Mesenchymal stem cell (in vitro differentiated cells and primary cell): Measurements from ENCODE around the gene VEGFC.

Experiments used
- DNase-seq: peaks from one replicate; pipeline ENCODE4 v3.0.0-alpha.2; 2013
- H2AFZ ChIP-seq: one replicate; pipeline ENCODE4 v1.6.1; 2013; ENCODE audit warnings: low read depth, mild to moderate bottlenecking, control low read depth, inconsistent platforms, low read length, moderate library complexity
- H2AK5ac ChIP-seq: 2 replicates; pipeline ENCODE4 v1.6.1; 2013; ENCODE audit warnings: low read length, moderate library complexity, mild to moderate bottlenecking, inconsistent platforms; ENCODE audit not compliant: severe bottlenecking
- H2BK120ac ChIP-seq: one replicate; pipeline ENCODE4 v1.6.1; 2013; ENCODE audit warnings: low read depth, mild to moderate bottlenecking, inconsistent platforms, low read length, moderate library complexity
- H2BK12ac ChIP-seq, 2 experiments: one replicate each; pipeline ENCODE4 v1.6.1; 2013; ENCODE audit warnings: inconsistent platforms in 2 of 2, low read length in 2 of 2, mild to moderate bottlenecking in 2 of 2, moderate library complexity in 2 of 2, control low read depth in 1 of 2
- H2BK15ac ChIP-seq: one replicate; pipeline ENCODE4 v1.6.1; 2013; ENCODE audit warnings: mild to moderate bottlenecking, low read depth, inconsistent platforms; ENCODE audit not compliant: poor library complexity, severe bottlenecking
- H2BK5ac ChIP-seq: 2 replicates; pipeline ENCODE4 v1.6.1; 2013; ENCODE audit warnings: low read depth, mild to moderate bottlenecking, low read length, control low read depth, inconsistent platforms; ENCODE audit not compliant: poor library complexity, severe bottlenecking
- H3K14ac ChIP-seq, 2 experiments: one replicate each; pipeline ENCODE4 v1.6.1; 2013; ENCODE audit warnings: inconsistent platforms in 2 of 2, low read length in 2 of 2, control low read depth in 1 of 2, mild to moderate bottlenecking in 1 of 2, moderate library complexity in 1 of 2
- H3K18ac ChIP-seq, 2 experiments: one replicate each; pipeline ENCODE4 v1.6.1; 2013; ENCODE audit warnings: inconsistent platforms in 2 of 2, low read length in 2 of 2, control low read depth in 1 of 2, low read depth in 1 of 2, mild to moderate bottlenecking in 1 of 2
- H3K23ac ChIP-seq, 2 experiments: one replicate each; pipeline ENCODE4 v1.6.1; 2013; ENCODE audit warnings: inconsistent platforms in 2 of 2, low read length in 2 of 2, mild to moderate bottlenecking in 2 of 2, moderate library complexity in 2 of 2, control low read depth in 1 of 2
- H3K27ac ChIP-seq: 2 replicates; pipeline ENCODE4 v1.5.1; 2013; ENCODE audit warnings: mild to moderate bottlenecking, moderate library complexity, low read length, control low read depth, inconsistent platforms; ENCODE audit not compliant: poor library complexity, severe bottlenecking
- H3K27me3 ChIP-seq, 2 experiments: 2 replicates each; pipeline versions ENCODE4 v1.6.1 to v1.7.0; 2013; ENCODE audit warnings: low read length in 2 of 2, mild to moderate bottlenecking in 2 of 2, moderate library complexity in 2 of 2, control low read depth in 1 of 2, inconsistent platforms in 1 of 2; ENCODE audit not compliant: control insufficient read depth in 1 of 2, insufficient read depth in 1 of 2
- H3K36me3 ChIP-seq, 2 experiments: 2 replicates each; pipeline versions ENCODE4 v1.6.1 to v1.7.0; 2013; ENCODE audit warnings: low read length in 2 of 2, control low read depth in 1 of 2, inconsistent platforms in 1 of 2, low read depth in 1 of 2, mild to moderate bottlenecking in 1 of 2; ENCODE audit not compliant: insufficient read depth in 2 of 2, control insufficient read depth in 1 of 2
- H3K4ac ChIP-seq, 2 experiments: one replicate each; pipeline ENCODE4 v1.6.1; 2013; ENCODE audit warnings: inconsistent platforms in 2 of 2, low read length in 2 of 2, mild to moderate bottlenecking in 2 of 2, moderate library complexity in 2 of 2, control low read depth in 1 of 2, low read depth in 1 of 2
- H3K4me1 ChIP-seq: 2 replicates; pipeline ENCODE4 v1.6.1; 2013; ENCODE audit warnings: low read depth, low read length, control low read depth; ENCODE audit not compliant: control insufficient read depth, insufficient read depth
- H3K4me2 ChIP-seq: 2 replicates; pipeline ENCODE4 v1.6.1; 2013; ENCODE audit warnings: low read length, mild to moderate bottlenecking, inconsistent platforms; ENCODE audit not compliant: poor library complexity, severe bottlenecking
- H3K4me3 ChIP-seq, 2 experiments: 2 replicates each; pipeline versions ENCODE4 v1.5.1 to v1.7.0; 2013; ENCODE audit warnings: low read length in 2 of 2, mild to moderate bottlenecking in 2 of 2, control low read depth in 1 of 2, low read depth in 1 of 2; ENCODE audit not compliant: insufficient read depth in 1 of 2
- H3K79me1 ChIP-seq: replicated peaks from 2 replicates; pipeline ENCODE4 v1.6.1; 2013; ENCODE audit warnings: mild to moderate bottlenecking, control low read depth, low read length, inconsistent platforms; ENCODE audit not compliant: poor library complexity, severe bottlenecking
- H3K9ac ChIP-seq: 2 replicates; pipeline ENCODE4 v1.7.0; 2013; ENCODE audit warnings: mild to moderate bottlenecking, low read length, moderate library complexity
- H3K9me3 ChIP-seq: 2 replicates; pipeline ENCODE4 v1.7.0; 2013; ENCODE audit warnings: mild to moderate bottlenecking, low read length; ENCODE audit not compliant: control insufficient read depth
- H4K8ac ChIP-seq: one replicate; pipeline ENCODE4 v1.6.1; 2013; ENCODE audit warnings: inconsistent platforms, mild to moderate bottlenecking, low read length, moderate library complexity
- H4K91ac ChIP-seq: one replicate; pipeline ENCODE4 v1.6.1; 2013; ENCODE audit warnings: mild to moderate bottlenecking, low read length, inconsistent platforms
- WGBS: methylation state at CpG from one replicate; pipeline ENCODE4 v1.1.7; 2013; ENCODE audit warnings: mixed read lengths; 5-methylcytosine and 5-hydroxymethylcytosine counted together

Gene VEGFC

DNA sequence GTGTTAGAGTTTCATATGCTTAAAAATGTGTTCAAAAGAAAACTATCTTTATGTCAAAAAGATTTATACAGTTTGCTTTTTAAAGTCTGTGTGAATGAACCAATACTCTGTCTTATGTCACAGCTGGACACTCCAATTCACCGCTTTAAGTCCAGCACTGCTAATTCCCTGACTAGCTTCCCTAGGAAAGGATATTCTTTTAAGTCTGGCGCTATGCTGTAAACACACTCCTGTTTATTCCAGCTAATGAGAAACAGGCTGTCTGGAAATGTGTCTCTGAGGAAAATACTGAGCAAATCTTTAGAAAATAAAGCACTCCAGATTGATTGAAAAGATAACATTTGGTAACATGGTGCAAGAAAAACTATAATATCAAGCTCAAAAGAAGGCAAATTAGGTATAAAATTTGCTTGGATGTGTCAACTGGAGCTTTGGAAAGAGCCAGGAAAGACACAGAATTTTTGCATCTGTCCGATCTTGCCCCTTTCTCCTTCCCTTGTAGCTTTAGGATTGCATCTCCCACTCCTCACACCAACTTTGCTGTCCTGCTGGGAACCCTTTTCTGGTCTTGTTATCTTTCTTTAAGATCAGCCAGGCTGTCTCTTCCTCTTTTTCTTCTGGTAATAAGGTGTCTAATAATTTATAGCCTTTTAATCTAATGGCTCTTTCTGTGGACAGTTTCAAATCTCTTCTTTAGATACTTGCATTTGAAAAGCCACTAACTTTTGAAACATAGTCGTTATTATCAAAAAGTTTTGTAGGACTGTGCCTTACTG is 40.9 kb upstream of the VEGFC start:
- Histone ChIP-seq H3K9ac (peak overlapping the region; percentile 57), H3K4me1 (peaks cover 1% of the 10 kb centered on the region), H2AK5ac (no peak overlapping the region), H3K4ac (peak overlapping the region in 1 of 2 experiments; percentile 67), H3K9me3 (no peaks in the 10 kb centered on the region), H2BK120ac (no peak overlapping the region), H4K8ac (no peak overlapping the region), H3K23ac (no peak overlapping the region), H4K91ac (no peak overlapping the region), H2BK5ac (no peak overlapping the region), H3K14ac (no peak overlapping the region), H2BK12ac (peak overlapping the region in 1 of 2 experiments; percentile 71), H3K27me3 (no peaks in the 10 kb centered on the region), H3K27ac (no peak overlapping the region), H2AFZ (no peak overlapping the region), H2BK15ac (no peak overlapping the region), H3K36me3 (no peaks in the 10 kb centered on the region), H3K79me1 (no peaks in the 10 kb centered on the region), H3K4me2 (no peak overlapping the region), H3K18ac (no peak overlapping the region), H3K4me3 (peak overlapping the region in 1 of 2 experiments; percentile 8)
- DNase-seq, result peak; percentile 34
- 45% methylated on average over 2 of the region's 4 CpGs for WGBS

DNA sequence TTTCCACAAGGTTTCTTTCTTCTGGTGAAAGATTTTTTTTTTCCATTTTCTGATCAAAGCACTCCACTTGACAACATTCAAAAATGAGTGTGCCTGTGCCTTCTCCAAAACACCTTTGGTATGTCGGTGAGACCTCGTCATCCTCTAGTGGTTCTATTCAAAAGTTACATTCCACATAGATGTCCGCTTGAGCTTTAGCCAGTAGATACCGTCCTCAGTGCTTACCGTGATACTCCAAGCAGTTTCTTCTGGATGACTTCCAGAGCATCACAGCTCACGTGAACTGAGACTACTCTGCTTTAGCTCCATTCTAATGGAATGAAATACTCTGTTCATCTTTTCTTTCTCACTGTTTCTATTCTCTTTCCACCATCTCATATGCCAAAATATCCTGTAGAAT is 38.2 kb upstream of the VEGFC start:
- Histone ChIP-seq H2BK5ac (no peak overlapping the region), H3K14ac (no peak overlapping the region), H3K36me3 (no peaks in the 10 kb centered on the region), H3K9ac (no peak overlapping the region), H3K9me3 (no peaks in the 10 kb centered on the region), H3K18ac (no peak overlapping the region), H4K91ac (no peak overlapping the region), H3K4me3 (no peak overlapping the region), H2BK12ac (no peak overlapping the region), H2AK5ac (no peak overlapping the region), H4K8ac (no peak overlapping the region), H3K23ac (no peak overlapping the region), H3K4ac (no peak overlapping the region), H2BK15ac (no peak overlapping the region), H2BK120ac (no peak overlapping the region), H3K27me3 (no peaks in the 10 kb centered on the region), H3K79me1 (no peaks in the 10 kb centered on the region), H3K4me1 (no peaks in the 10 kb centered on the region), H3K27ac (no peak overlapping the region), H2AFZ (no peak overlapping the region), H3K4me2 (no peak overlapping the region)
- 93% methylated on average over 6 of the region's 6 CpGs for WGBS
- DNase-seq, result no peak

DNA sequence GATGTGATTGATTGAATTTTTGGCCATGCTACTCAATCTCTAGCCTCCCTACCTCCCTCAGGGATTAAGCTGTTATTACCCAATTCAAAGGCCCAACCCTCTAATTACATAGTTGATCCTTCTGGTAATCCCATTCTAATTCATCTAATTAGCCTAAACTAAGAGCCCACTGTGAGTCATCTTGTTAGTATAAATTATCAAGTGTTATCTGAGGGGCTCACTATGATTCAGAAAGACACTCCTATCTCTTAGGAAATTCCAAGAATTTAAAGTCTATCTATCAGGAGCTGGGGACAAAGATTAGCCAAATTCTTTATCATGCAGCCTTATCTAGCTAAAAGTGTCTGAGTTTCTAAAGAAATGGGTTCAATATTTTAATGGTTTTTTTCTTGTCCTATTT is 32.9 kb upstream of the VEGFC start:
- Histone ChIP-seq H3K27me3 (no peaks in the 10 kb centered on the region), H4K8ac (no peak overlapping the region), H3K4ac (no peak overlapping the region), H2AFZ (no peak overlapping the region), H3K36me3 (no peaks in the 10 kb centered on the region), H3K79me1 (no peaks in the 10 kb centered on the region), H2AK5ac (no peak overlapping the region), H3K18ac (no peak overlapping the region), H3K23ac (no peak overlapping the region), H3K27ac (no peak overlapping the region), H3K4me3 (no peak overlapping the region), H3K4me1 (no peaks in the 10 kb centered on the region), H2BK120ac (no peak overlapping the region), H3K9ac (no peak overlapping the region), H3K9me3 (no peaks in the 10 kb centered on the region), H2BK15ac (no peak overlapping the region), H2BK5ac (no peak overlapping the region), H4K91ac (no peak overlapping the region), H2BK12ac (no peak overlapping the region), H3K14ac (no peak overlapping the region), H3K4me2 (no peak overlapping the region)
- DNase-seq, result no peak

DNA sequence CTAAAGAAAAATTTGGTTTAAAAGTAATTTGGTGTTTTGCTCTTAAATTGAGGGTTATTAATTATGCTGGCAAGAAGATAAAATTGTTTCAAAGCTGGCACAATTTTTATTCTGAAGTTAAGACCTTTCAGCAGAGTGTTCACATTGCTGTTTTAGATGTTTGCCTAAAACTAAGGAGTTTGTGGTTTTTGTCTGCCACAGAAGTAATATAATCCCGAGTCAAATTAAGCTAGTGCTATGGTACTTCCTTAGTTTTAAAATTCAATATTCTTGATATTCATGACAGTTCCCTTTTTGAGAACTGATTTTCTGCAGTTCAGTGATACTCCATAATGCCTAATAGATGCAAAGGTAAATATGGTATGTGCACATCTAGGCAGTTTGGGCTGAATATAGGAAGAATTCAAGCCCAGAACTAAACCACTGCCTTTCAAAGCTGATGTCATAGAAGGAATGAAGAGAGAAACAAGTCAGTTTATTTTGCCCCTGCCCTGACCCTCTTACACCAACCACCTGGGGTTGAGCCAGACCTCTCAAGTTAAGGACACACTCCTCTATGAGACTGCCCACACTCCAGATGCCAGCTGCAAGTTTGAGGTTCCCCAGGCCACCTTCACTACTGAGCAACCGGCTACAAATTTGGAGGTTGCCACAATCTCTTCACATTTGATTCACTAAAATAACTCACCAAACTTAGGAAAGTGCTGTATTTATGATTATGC is 32.1 kb upstream of the VEGFC start:
- H3K9ac ChIP-seq, result no peak overlapping the region
- no CpG with 5 or more reads among the region's 2 CpGs for WGBS
- H3K4ac ChIP-seq, result no peak overlapping the region
- H2BK12ac ChIP-seq, result no peak overlapping the region
- no peak overlapping the region for H3K14ac ChIP-seq
- no peaks in the 10 kb centered on the region for H3K27me3 ChIP-seq
- no peak overlapping the region for H3K4me3 ChIP-seq
- no peak overlapping the region for H2BK120ac ChIP-seq
- no peak overlapping the region for H3K23ac ChIP-seq
- H3K27ac ChIP-seq, result no peak overlapping the region
- H3K9me3 ChIP-seq, result no peaks in the 10 kb centered on the region
- no peak overlapping the region for H4K91ac ChIP-seq
- no peak overlapping the region for H2BK15ac ChIP-seq
- no peak overlapping the region for H2AFZ ChIP-seq
- no peak for DNase-seq
- no peak overlapping the region for H2BK5ac ChIP-seq
- no peaks in the 10 kb centered on the region for H3K79me1 ChIP-seq
- no peak overlapping the region for H3K4me2 ChIP-seq
- no peak overlapping the region for H3K18ac ChIP-seq
- H3K4me1 ChIP-seq, result no peaks in the 10 kb centered on the region
- no peak overlapping the region for H2AK5ac ChIP-seq
- no peak overlapping the region for H4K8ac ChIP-seq
- H3K36me3 ChIP-seq, result no peaks in the 10 kb centered on the region
